K562 (cell line): ENCODE results near the gene APOL4. TPM values are rescaled to one million over a fixed set of nuclear protein-coding genes. Genes with fewer than 3 reads are reported as not detected.
A peak's percentile ranks its signal among the peaks of the same experiment; 100 is the strongest.

ENCODE experiments used
- ARID4B ChIP-seq: sonication (generic); formaldehyde crosslinking; IDR thresholded peaks from 2 replicates; pipeline ENCODE4 v1.8.0; 2022; ENCODE audit warnings: mild to moderate bottlenecking, missing genetic modification reagents
- ASH1L ChIP-seq: fragments of 450-650 bp; IDR thresholded peaks from 2 replicates; pipeline ENCODE4 v1.6.1; 2018; ENCODE audit warnings: borderline replicate concordance, mild to moderate bottlenecking, low read depth; ENCODE audit not compliant: partially characterized antibody
- CBX2 ChIP-seq: fragments of 200-600 bp; sonication (generic); IDR thresholded peaks from one replicate; pipeline ENCODE4 v1.6.1; 2012; ENCODE audit warnings: mild to moderate bottlenecking, low read length, inconsistent platforms; ENCODE audit not compliant: insufficient read depth, poor library complexity, severe bottlenecking
- CBX3 ChIP-seq, 2 experiments: IDR thresholded peaks; 1 replicate in 1 of 2; 2 replicates in 1 of 2; pipeline ENCODE4 v1.6.1; 2012; ENCODE audit warnings: inconsistent platforms in 2 of 2, low read length in 2 of 2, borderline replicate concordance in 1 of 2, control low read depth in 1 of 2
- CGGBP1 ChIP-seq: fragments of 250-450 bp; sonication (Bioruptor Pico); IDR thresholded peaks from 2 replicates; pipeline ENCODE4 v1.9.0; 2021; ENCODE audit warnings: mild to moderate bottlenecking
- ETS2 ChIP-seq: IDR thresholded peaks from 2 replicates; pipeline ENCODE4 v1.6.1; 2016; ENCODE audit warnings: borderline replicate concordance, missing genetic modification characterization, mild to moderate bottlenecking, moderate library complexity, missing compliant biosample characterization; ENCODE audit not compliant: poor library complexity, severe bottlenecking
- FOXK2 ChIP-seq, 2 experiments: fragments of 450-650 bp; IDR thresholded peaks in 1 of 2; conservative IDR thresholded peaks in 1 of 2; 2 replicates each; pipeline ENCODE4 v1.6.1; 2016; ENCODE audit warnings: low read depth in 2 of 2, mild to moderate bottlenecking in 1 of 2
- HDAC3 ChIP-seq: fragments of 450-650 bp; IDR thresholded peaks from 2 replicates; pipeline ENCODE4 v1.6.1; 2018; ENCODE audit warnings: borderline replicate concordance, mild to moderate bottlenecking, moderate library complexity; ENCODE audit not compliant: partially characterized antibody
- HNRNPK ChIP-seq: fragments of 200-400 bp; formaldehyde crosslinking; IDR thresholded peaks from one replicate; pipeline ENCODE4 v1.6.1; 2018; ENCODE audit warnings: mild to moderate bottlenecking, low read depth, low read length; ENCODE audit not compliant: poor library complexity, severe bottlenecking
- KAT2B ChIP-seq: IDR thresholded peaks from one replicate; pipeline ENCODE4 v1.6.1; 2012; ENCODE audit warnings: low read depth, mild to moderate bottlenecking, control low read depth, inconsistent platforms, low read length, moderate library complexity
- KDM4B ChIP-seq, 2 experiments: fragments of 450-650 bp in 1 of 2; sonication (generic) in 1 of 2; IDR thresholded peaks; 2 replicates each; pipeline ENCODE4 v1.6.1; 2016 to 2017; ENCODE audit warnings: borderline replicate concordance in 2 of 2, antibody characterized with exemption in 1 of 2, low read depth in 1 of 2, mild to moderate bottlenecking in 1 of 2
- MBD1 ChIP-seq: fragments of 250-450 bp; sonication (Bioruptor Pico); IDR thresholded peaks from 2 replicates; pipeline ENCODE4 v1.8.0; 2022; ENCODE audit warnings: inconsistent platforms
- RCOR1 ChIP-seq, 2 experiments: IDR thresholded peaks; 2 replicates each; pipeline ENCODE4 v1.6.1; 2012; ENCODE audit warnings: low read depth in 2 of 2, low read length in 2 of 2, borderline replicate concordance in 1 of 2, improper control_type of control experiment in 1 of 2
- TRIM25 ChIP-seq: fragments of 450-650 bp; IDR thresholded peaks from 2 replicates; pipeline ENCODE4 v1.7.0; 2016; ENCODE audit warnings: borderline replicate concordance
- U2AF1 ChIP-seq: fragments of 200-400 bp; formaldehyde crosslinking; optimal IDR thresholded peaks from 2 replicates; pipeline ENCODE3; 2017; ENCODE audit warnings: mild to moderate bottlenecking, low read depth, low read length, moderate library complexity
- ZFPM2 ChIP-seq: fragments of 250-450 bp; sonication (Bioruptor Pico); IDR thresholded peaks from 2 replicates; pipeline ENCODE4 v1.5.1; 2022; ENCODE audit warnings: mild to moderate bottlenecking
- polyA plus RNA-seq, 8 experiments: library from polyadenylated mRNA; depleted of rRNA in 4 of 8; stranded (reverse) in 5 of 8; unstranded in 3 of 8; fragments of >200 nt; fragmentation: Nextera tagmentation in 2 of 8; fragmentation: Illumina TruSeq in 1 of 8; extraction: Ambion mirVana in 2 of 8; extraction: Trizol in 1 of 8; gene quantifications; 2 replicates each; pipeline versions ENCODE4 v1.2.1 to v1.2.3, GENCODE V29; 2011 to 2014; ENCODE audit warnings: inconsistent platforms in 1 of 8, missing spikeins in 1 of 8
- total RNA-seq, 7 experiments: library from RNA; depleted of rRNA in 6 of 7; stranded (reverse); fragments of >200 nt in 6 of 7; fragmentation: Illumina TruSeq in 2 of 7; extraction: Trizol in 2 of 7; gene quantifications; 2 replicates each; pipeline versions ENCODE4 v1.2.1 to v1.2.3, GENCODE V29; 2011 to 2021; ENCODE audit warnings: low replicate concordance in 1 of 7

Gene APOL4
- total and polyA plus RNA-seq, 9 of the 15 experiments (the other 6 are each of a cell fraction or from before 2014, with no cell fraction given): 6.5 to 15.0 (median 9.8) TPM

GRCh38 chr22:36156515-36157419 is 44.8 kb downstream of the APOL4 start (continued):
- TF ChIP-seq ARID4B (CRISPR knock-in tag) (no peak), HDAC3 (no peak), U2AF1 (no peak), RCOR1 (IDR thresholded peaks at IDR 0.05; ENCODE audit: borderline replicate concordance in 1 of 2, low read depth in 2 of 2, low read length in 2 of 2) (0 out of 4 replicates have a peak, but pooled peaks of 1 of the 2 experiments have one; percentile 4), CBX3 (IDR thresholded peaks at IDR 0.05; ENCODE audit: borderline replicate concordance in 1 of 2, low read length in 2 of 2) (no peak), ZFPM2 (CRISPR knock-in tag) (no peak), MBD1 (no peak), CGGBP1 (CRISPR knock-in tag) (no peak), KDM4B (IDR thresholded peaks at IDR 0.05; ENCODE audit: borderline replicate concordance in 2 of 2, low read depth in 1 of 2) (no peak), HNRNPK (no peak), KAT2B (no peak), TRIM25 (no peak), CBX2 (no peak), ASH1L (no peak), FOXK2 (conservative IDR thresholded peaks at IDR 0.05 in 1 of 2, IDR thresholded peaks at IDR 0.05 in 1 of 2; ENCODE audit: low read depth in 2 of 2) (peak; percentile 49 to 55; a peak in 1 of 4 replicates), ETS2 (tag) (no peak)
